Lower lobe of right lung (tissue), 2 donors: ENCODE data around the gene APEX1. TPM values are rescaled to one million over a fixed set of nuclear protein-coding genes. Genes with fewer than 3 reads are reported as not detected.
A peak's percentile ranks its signal among the peaks of the same experiment; 100 is the strongest.

Experiments
- ATAC-seq, 2 donors: fragments of 200-7000 bp; cut with Tn5 transposase; one replicate each; pipeline ENCODE4 v1.9.1; 2020 to 2022; ENCODE audit warnings: mild to moderate bottlenecking in 2 of 2, moderate library complexity in 2 of 2
- DNase-seq: peaks from one replicate; pipeline ENCODE4 v3.0.0-alpha.2; 2020
- H3K27ac ChIP-seq: fragments of 200-600 bp; one replicate; pipeline ENCODE4 v1.8.0; 2022
- H3K27me3 ChIP-seq: fragments of 200-600 bp; one replicate; pipeline ENCODE4 v1.8.0; 2022; ENCODE audit warnings: low read depth
- H3K36me3 ChIP-seq: fragments of 200-600 bp; one replicate; pipeline ENCODE4 v1.8.0; 2022; ENCODE audit warnings: mild to moderate bottlenecking
- H3K4me1 ChIP-seq: fragments of 200-600 bp; one replicate; pipeline ENCODE4 v1.8.0; 2022
- H3K4me3 ChIP-seq: fragments of 200-600 bp; one replicate; pipeline ENCODE4 v1.8.0; 2022; ENCODE audit warnings: mild to moderate bottlenecking
- H3K9me3 ChIP-seq: fragments of 200-600 bp; one replicate; pipeline ENCODE4 v1.8.0; 2022
- CTCF ChIP-seq: fragments of 200-600 bp; IDR thresholded peaks from one replicate; pipeline ENCODE4 v1.8.0; 2022; ENCODE audit warnings: antibody characterized with exemption, mild to moderate bottlenecking
- intact Hi-C: fragments of 100-400 bp; cut with DNase I; formaldehyde crosslinking; loops from one replicate; pipeline ENCODE4 v1.11.0; 2022
- total RNA-seq: library from RNA; stranded (reverse); fragmentation: NEBNext Ultra II Directional; extraction: Animal tissue kit (Norgen Biotek cat#: 25700); gene quantifications from one replicate; pipeline ENCODE4 v1.2.1, GENCODE V29; 2021
- donor health status: DM: no; HTN: yes; CAD: no; lungs with severe emphysema.

The APEX1 gene
- total RNA-seq, 1 donor from 2014 or later = 103 TPM

DNA sequence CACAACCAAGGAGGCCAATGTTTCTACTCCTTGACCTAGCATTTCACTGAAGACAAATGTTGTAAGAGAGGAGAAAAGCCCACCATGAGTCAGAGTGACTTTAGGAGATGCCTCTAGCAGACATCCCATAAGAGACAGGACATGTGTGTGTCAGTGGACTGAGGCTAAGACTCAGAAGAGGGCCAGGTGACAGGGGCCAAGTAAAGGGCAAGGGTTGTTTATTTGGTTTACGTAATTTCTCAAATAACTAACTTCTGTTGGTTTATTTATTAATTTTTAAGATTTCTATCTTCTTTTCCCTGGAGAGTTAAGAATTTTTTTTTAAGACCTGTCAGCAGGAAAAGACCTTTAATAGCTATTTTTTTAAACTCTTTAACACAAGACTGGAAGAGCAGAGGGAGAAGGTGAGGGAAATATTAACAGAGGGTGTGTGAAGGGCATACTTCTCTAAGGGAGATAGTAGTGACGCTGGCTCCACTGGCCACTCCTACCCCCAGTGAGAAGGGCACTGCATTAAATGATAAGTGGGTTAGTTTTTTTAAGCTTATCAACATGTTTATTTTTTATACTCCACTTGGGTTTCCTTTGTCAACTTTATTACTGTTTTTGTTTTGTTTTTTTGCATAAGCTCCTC lies 17.6 kb downstream of the APEX1 start:
- DNase-seq (no peak), ATAC-seq (no peak)
- Histone ChIP-seq H3K4me3 (no peak overlapping the region), H3K9me3 (no peaks in the 10 kb centered on the region), H3K4me1 (peaks cover 41% of the 10 kb centered on the region), H3K27me3 (no peaks in the 10 kb centered on the region), H3K36me3 (peaks cover 50% of the 10 kb centered on the region), H3K27ac (no peak overlapping the region)
- TF ChIP-seq CTCF = no peak
- intact Hi-C loops = no loop called here

GRCh38 chr14:20476776-20477175 lies 21.8 kb downstream of the APEX1 start:
- H3K9me3 ChIP-seq = no peaks in the 10 kb centered on the region
- no peaks in the 10 kb centered on the region for H3K27me3 ChIP-seq
- peak overlapping the region; percentile 76 for H3K27ac ChIP-seq
- peaks cover 50% of the 10 kb centered on the region for H3K36me3 ChIP-seq
- no peak for TF ChIP-seq CTCF
- H3K4me3 ChIP-seq = no peak overlapping the region
- no peak for DNase-seq
- peaks cover 31% of the 10 kb centered on the region for H3K4me1 ChIP-seq
- ATAC-seq = no peak
- intact Hi-C loops = no loop called here

DNA sequence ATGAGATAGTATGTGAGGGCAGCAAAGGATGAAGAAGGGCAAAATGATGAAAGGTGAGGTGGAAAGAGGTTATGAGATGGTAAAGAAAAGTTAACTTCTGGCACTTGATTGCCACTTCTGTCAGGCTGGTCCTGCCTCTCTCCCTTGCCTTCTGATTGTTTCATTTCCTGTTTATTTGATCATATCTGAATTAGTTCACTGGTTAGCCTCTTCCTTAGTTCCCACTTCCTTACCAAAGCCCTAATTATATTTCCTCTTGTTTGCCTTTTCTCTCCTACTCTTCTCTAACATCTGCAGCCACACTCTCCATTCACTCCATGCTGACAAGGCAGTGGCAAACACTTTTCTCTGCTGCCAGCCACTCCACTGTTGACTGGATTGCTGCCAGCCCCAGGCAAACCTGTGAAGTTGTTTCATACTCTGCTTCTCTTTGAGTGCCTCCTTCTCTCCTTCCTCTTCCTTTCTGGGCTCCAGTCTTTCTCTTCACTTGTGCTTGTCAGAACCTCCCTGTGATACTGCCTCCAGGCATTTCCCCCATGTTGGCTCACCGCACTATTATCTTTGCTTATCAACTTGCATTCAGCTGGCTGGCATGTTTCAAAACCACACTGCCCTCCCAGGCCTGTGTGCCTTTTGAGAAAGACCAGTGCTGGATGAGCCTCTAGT lies 22.3 kb downstream of the APEX1 start:
- Histone ChIP-seq H3K36me3 (peaks cover 48% of the 10 kb centered on the region), H3K27ac (peak overlapping the region; percentile 76), H3K27me3 (no peaks in the 10 kb centered on the region), H3K9me3 (no peaks in the 10 kb centered on the region), H3K4me1 (peaks cover 25% of the 10 kb centered on the region), H3K4me3 (peak overlapping the region; percentile 10)
- intact Hi-C loops = no loop called here
- no peak for TF ChIP-seq CTCF
- DNase-seq (peak; percentile 69), ATAC-seq (peak; percentile 65 to 85)

DNA sequence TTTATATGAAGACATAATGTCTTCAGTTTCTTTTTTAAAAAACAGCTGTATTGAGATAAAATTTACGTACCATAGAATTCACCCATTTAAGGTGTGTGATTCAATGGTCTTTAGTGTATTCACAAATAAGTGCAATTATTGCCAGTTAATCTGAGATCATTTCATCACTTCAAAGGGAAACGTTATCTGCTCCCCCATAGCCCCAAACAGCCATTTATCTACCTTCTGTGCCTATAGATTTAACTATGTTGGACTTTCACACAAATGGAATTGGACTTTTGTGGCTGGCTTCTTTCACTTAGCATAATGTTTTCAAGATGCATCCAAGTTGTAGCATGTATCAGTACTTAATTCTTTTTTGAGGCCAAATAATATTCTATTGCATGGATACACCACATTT lies 23.9 kb downstream of the APEX1 start:
- Histone ChIP-seq H3K4me1 (peaks cover 24% of the 10 kb centered on the region), H3K36me3 (peaks cover 32% of the 10 kb centered on the region), H3K27ac (no peak overlapping the region), H3K27me3 (no peaks in the 10 kb centered on the region), H3K4me3 (no peak overlapping the region), H3K9me3 (no peaks in the 10 kb centered on the region)
- intact Hi-C loops = no loop called here
- no peak for ATAC-seq
- no peak for TF ChIP-seq CTCF
- no peak for DNase-seq

DNA sequence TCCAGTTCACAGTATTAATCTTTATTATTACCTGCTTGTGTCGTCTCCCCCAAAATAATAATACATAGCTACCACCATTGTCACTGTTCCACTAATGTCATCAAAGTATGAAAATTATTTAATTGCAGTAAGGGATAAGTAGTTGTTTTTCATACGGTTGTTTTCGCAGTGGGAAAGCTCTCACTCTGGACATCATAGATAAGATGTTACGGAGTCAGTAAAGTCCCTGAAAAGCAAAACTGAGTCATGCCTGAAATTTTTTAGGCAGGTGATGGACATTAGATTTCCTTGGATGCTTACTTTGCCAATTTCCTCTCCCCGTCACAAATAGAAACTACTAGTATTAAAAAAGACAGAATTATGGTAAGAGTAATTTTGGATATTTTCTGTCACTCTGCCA lies 27.4 kb downstream of the APEX1 start:
- no peak overlapping the region for H3K27ac ChIP-seq
- ATAC-seq = no peak

More for the DNA sequence above, 27.4 kb downstream of the APEX1 start:
- Histone ChIP-seq H3K36me3 (no peaks in the 10 kb centered on the region), H3K9me3 (no peaks in the 10 kb centered on the region), H3K4me1 (peaks cover 16% of the 10 kb centered on the region), H3K4me3 (no peak overlapping the region), H3K27me3 (no peaks in the 10 kb centered on the region)
- TF ChIP-seq CTCF = no peak
- intact Hi-C loops = no loop called here
- no peak for DNase-seq
